Omental fat pad (tissue), 4 donors: Measurements from ENCODE around the gene WNT7A. TPM values are rescaled to one million over a fixed set of nuclear protein-coding genes. Genes with fewer than 3 reads are reported as not detected.
"Not testable (repeated sequence)": the region's sequence is repeated elsewhere in the genome, so short reads cannot be mapped to it uniquely, and the experiment has no call there.

ENCODE experiments used
- ATAC-seq: fragments of 150-250 bp; one replicate; pipeline ENCODE4 v1.9.1; 2016; ENCODE audit warnings: mild to moderate bottlenecking, moderate library complexity; ENCODE audit not compliant: low FRiP score
- DNase-seq: peaks from one replicate; pipeline ENCODE4 v3.0.0-alpha.2; 2019; ENCODE audit warnings: low spot score
- CTCF ChIP-seq, 3 donors: fragments of 450-650 bp; IDR thresholded peaks; one replicate each; pipeline ENCODE4 v1.5.1; 2016 to 2017; ENCODE audit warnings: antibody characterized with exemption in 3 of 3, mild to moderate bottlenecking in 3 of 3, moderate library complexity in 2 of 3
- total RNA-seq, 4 donors: library from RNA; depleted of rRNA; stranded (reverse); fragments of >200 nt; gene quantifications; one replicate each; pipeline ENCODE4 v1.1.0, GENCODE V29; 2016

Gene WNT7A
- total RNA-seq, 4 donors from 2014 or later = not detected

- no peak for TF ChIP-seq CTCF (IDR thresholded peaks at IDR 0.05)
- ATAC-seq = no peak
- no peak for DNase-seq
Observed at GRCh38 chr3:13857702-13858380, 22.0 kb downstream of the WNT7A start.

GRCh38 chr3:13856628-13857027 is 23.2 kb downstream of the WNT7A start:
- not testable (repeated sequence) for ATAC-seq, DNase-seq

- ATAC-seq (no peak), DNase-seq (no peak)
- no peak for TF ChIP-seq CTCF (IDR thresholded peaks at IDR 0.05)
Observed at GRCh38 chr3:13856006-13856405, 23.9 kb downstream of the WNT7A start.

- TF ChIP-seq CTCF (IDR thresholded peaks at IDR 0.05) = no peak
- DNase-seq (no peak), ATAC-seq (no peak)
Observed at GRCh38 chr3:13854492-13854891, 25.4 kb downstream of the WNT7A start.

GRCh38 chr3:13853978-13854296 is 25.9 kb downstream of the WNT7A start:
- TF ChIP-seq CTCF (IDR thresholded peaks at IDR 0.05) = no peak
- DNase-seq = no peak

GRCh38 chr3:13853256-13853977 is 26.5 kb downstream of the WNT7A start:
- DNase-seq (no peak), ATAC-seq (no peak)
- no peak for TF ChIP-seq CTCF (IDR thresholded peaks at IDR 0.05)

More at GRCh38 chr3:13853978-13854296, 25.9 kb downstream of the WNT7A start:
- no peak for ATAC-seq

GRCh38 chr3:13852638-13853009 is 27.2 kb downstream of the WNT7A start:
- ATAC-seq (no peak), DNase-seq (no peak)
- TF ChIP-seq CTCF (IDR thresholded peaks at IDR 0.05) = no peak
